NT2/D1 (cell line): ENCODE measurements around the gene ENKD1.

Experiments
- DNase-seq: peaks from one replicate; pipeline ENCODE4 v3.0.0-alpha.2; 2011; ENCODE audit warnings: low read depth, low spot score
- H3K27me3 ChIP-seq: 2 replicates; pipeline ENCODE4 v1.6.0; 2011; ENCODE audit warnings: mild to moderate bottlenecking; ENCODE audit not compliant: insufficient read length, insufficient read depth
- H3K36me3 ChIP-seq: 2 replicates; pipeline ENCODE4 v1.6.1; 2011; ENCODE audit warnings: mild to moderate bottlenecking, low read length, mixed read lengths; ENCODE audit not compliant: insufficient read depth, insufficient read length
- H3K4me1 ChIP-seq: 2 replicates; pipeline ENCODE4 v1.5.1; 2011; ENCODE audit not compliant: insufficient read depth, insufficient read length
- H3K4me3 ChIP-seq: 2 replicates; pipeline ENCODE4 v1.5.1; 2011; ENCODE audit warnings: low read depth; ENCODE audit not compliant: insufficient read length
- H3K9ac ChIP-seq: 2 replicates; pipeline ENCODE4 v1.6.0; 2011; ENCODE audit warnings: low read depth; ENCODE audit not compliant: insufficient read length
- H3K9me3 ChIP-seq: 2 replicates; pipeline ENCODE4 v1.5.1; 2011; ENCODE audit warnings: mild to moderate bottlenecking, low read length; ENCODE audit not compliant: insufficient read depth
- SUZ12 ChIP-seq: IDR thresholded peaks from 2 replicates; pipeline ENCODE4 v1.6.1; 2011; ENCODE audit not compliant: insufficient read length, insufficient read depth; ENCODE audit errors: extremely low read depth
- YY1 ChIP-seq: IDR thresholded peaks from 2 replicates; pipeline ENCODE4 v1.6.1; 2011; ENCODE audit not compliant: insufficient read length, insufficient read depth
- ZNF274 ChIP-seq: IDR thresholded peaks from 2 replicates; pipeline ENCODE4 v1.6.1; 2011; ENCODE audit warnings: mild to moderate bottlenecking, low read depth, low read length

ENKD1 gene

DNA sequence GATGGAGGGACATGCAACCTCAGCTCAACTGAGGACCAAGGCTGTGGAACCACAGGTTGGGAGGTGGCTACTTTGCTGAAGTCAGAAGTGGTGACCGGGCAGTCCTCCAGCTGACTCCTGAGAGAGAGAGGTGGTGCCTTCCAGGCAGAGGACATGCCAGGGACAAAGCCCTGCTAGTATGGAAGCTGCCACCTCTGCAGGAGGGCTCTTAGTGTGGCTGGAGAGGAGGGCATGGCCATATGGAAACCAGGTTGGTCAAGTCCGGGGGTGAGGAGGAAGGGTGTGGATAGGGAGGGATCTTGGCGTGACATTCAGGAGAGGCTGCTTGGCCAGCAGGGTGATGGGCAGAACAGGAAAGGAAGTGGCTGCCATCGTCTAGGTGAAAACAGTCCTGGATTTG, 5.8 kb upstream of the ENKD1 start:
- TF ChIP-seq SUZ12 = no peak
- no peak for TF ChIP-seq YY1
- TF ChIP-seq ZNF274 = no peak
- H3K9ac ChIP-seq = no peak overlapping the region
- no peaks in the 10 kb centered on the region for H3K27me3 ChIP-seq
- H3K4me3 ChIP-seq = no peak overlapping the region
- H3K36me3 ChIP-seq = peaks cover 15% of the 10 kb centered on the region
- peaks cover 8% of the 10 kb centered on the region for H3K4me1 ChIP-seq
- DNase-seq = no peak
- H3K9me3 ChIP-seq = no peaks in the 10 kb centered on the region

DNA sequence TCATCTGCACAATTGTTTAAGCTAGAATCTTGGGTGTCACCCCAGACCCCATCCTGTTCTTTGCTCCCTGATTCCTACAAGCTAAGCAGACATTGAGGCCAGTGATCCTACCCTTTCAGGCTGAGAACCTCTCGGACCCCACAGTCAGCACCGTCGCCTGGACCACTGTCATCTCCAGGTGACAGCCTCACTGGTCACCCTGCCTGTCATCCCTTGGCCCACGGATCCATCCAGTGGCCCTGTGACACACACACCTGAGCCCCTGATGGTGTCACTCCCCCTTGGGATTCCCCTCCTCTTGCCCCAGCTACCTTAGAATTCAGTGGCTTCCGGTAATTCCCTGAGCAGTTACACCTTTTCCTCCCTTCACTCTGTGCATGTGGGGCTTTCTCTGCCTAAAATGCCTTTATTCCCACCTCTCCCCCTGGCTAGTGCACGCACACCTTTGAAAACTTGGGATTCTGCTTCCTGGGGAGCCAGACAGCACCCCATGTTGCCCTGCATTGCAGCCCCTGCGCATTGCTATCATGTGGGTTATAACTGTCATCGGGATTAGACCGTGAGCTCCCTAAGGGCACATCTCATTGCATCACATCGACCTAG, 3.0 kb upstream of the ENKD1 start:
- Histone ChIP-seq H3K36me3 (peaks cover 8% of the 10 kb centered on the region), H3K9ac (peak overlapping the region; percentile 4), H3K27me3 (no peaks in the 10 kb centered on the region), H3K4me3 (no peak overlapping the region), H3K9me3 (no peaks in the 10 kb centered on the region), H3K4me1 (peaks cover 14% of the 10 kb centered on the region)
- no peak for TF ChIP-seq YY1
- TF ChIP-seq SUZ12 = no peak
- TF ChIP-seq ZNF274 = no peak
- no peak for DNase-seq

DNA sequence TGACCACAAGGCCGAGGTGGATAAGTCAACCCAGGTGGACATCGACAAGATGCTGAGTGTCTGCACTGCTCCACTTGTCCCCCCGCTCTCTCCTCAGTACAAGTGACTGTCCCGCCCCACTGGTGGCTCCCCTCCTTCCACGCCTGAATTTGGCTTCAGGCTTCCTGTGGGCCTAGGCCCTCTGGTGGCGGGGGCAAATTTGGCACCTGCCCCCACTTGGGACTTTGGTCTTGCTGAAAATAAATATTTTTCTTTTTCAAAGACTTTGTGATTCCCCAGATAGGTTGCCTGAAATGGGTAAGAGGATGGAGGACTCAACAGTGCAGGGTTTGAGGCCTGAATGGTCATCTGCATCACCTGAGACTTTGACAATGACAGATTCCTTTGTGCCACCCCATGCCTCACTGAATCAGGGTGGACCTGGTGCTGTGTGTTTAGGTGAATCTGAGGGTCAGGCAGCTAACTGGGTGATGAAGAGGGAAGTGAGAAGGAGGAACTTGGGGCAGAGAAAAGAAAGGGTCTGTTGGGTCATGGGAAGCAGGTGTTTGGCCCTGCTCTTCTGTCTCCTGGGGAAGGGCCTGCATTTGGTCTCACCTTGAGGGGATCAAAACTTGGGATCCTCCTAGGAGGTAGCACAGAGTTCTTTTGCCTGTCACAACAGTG, 2.1 kb upstream of the ENKD1 start:
- Histone ChIP-seq H3K4me1 (peaks cover 14% of the 10 kb centered on the region), H3K9ac (no peak overlapping the region), H3K4me3 (no peak overlapping the region), H3K36me3 (peaks cover 17% of the 10 kb centered on the region), H3K27me3 (no peaks in the 10 kb centered on the region), H3K9me3 (no peaks in the 10 kb centered on the region)
- no peak for DNase-seq
- TF ChIP-seq ZNF274 (no peak), SUZ12 (no peak), YY1 (no peak)

DNA sequence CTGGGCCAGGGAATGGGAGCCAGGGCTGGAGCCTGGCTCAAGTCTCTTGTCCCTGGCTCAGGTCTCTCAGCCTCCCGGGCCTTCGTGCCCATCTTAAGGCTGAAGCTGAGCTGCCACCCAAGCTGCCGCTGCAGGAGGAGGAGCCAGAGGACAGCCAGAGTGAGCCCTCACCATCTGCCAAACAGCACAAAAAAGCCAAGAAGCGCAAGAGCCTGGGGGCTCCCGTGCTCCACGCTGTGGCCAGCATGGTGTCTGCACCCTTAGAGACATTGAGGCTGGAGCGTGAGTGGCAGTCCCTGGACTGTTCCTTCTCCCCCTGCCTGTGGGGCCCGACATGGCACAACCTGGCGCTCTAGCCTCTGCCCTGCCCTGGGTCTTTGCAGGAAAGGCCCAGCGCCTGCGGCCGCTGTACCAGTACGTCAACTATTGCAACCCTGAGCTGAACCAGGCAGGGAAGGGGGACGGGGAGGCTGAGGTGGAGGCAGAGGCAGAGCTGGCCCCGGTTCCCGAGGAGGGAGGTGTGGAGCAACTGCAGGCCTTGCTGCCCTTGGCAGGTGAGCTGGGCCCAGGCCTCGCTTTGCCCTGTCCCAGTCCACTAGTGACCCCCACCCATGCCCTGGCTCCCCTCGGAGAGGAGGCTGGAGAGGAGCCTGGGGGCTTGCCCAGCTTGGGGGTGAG, 1.4 kb upstream of the ENKD1 start:
- no peak for DNase-seq
- peak overlapping the region; percentile 80 for H3K9ac ChIP-seq
- no peaks in the 10 kb centered on the region for H3K9me3 ChIP-seq
- TF ChIP-seq SUZ12 = no peak
- TF ChIP-seq YY1 = no peak
- no peak for TF ChIP-seq ZNF274
- H3K27me3 ChIP-seq = no peaks in the 10 kb centered on the region
- no peak overlapping the region for H3K4me3 ChIP-seq
- H3K4me1 ChIP-seq = peaks cover 17% of the 10 kb centered on the region
- H3K36me3 ChIP-seq = peaks cover 23% of the 10 kb centered on the region

DNA sequence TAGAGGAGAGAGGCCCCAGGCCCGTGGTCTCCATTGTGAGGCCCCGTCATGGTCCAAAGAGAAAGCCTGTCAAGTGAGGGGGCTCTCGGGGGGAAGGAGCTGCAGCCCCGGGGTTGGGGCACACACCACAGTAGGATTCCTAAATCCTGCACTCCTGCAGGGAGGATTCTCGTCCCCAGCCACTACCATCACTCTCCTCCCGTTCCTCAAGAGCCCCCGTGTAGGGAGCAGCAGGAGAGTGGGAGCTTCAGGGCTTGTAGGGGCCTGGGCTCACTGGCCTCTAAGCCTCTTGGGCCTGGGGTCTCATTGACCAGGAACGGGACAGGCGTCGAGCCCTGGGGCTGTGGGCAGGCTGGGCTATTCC, 885 bp upstream of the ENKD1 start:
- H3K9me3 ChIP-seq = no peaks in the 10 kb centered on the region
- peaks cover 3% of the 10 kb centered on the region for H3K27me3 ChIP-seq
- TF ChIP-seq SUZ12 = no peak
- no peak for TF ChIP-seq YY1
- TF ChIP-seq ZNF274 = no peak
- peaks cover 17% of the 10 kb centered on the region for H3K4me1 ChIP-seq
- peaks cover 29% of the 10 kb centered on the region for H3K36me3 ChIP-seq
- peak overlapping the region; percentile 80 for H3K9ac ChIP-seq
- peak overlapping the region; percentile 78 for H3K4me3 ChIP-seq
- no peak for DNase-seq

DNA sequence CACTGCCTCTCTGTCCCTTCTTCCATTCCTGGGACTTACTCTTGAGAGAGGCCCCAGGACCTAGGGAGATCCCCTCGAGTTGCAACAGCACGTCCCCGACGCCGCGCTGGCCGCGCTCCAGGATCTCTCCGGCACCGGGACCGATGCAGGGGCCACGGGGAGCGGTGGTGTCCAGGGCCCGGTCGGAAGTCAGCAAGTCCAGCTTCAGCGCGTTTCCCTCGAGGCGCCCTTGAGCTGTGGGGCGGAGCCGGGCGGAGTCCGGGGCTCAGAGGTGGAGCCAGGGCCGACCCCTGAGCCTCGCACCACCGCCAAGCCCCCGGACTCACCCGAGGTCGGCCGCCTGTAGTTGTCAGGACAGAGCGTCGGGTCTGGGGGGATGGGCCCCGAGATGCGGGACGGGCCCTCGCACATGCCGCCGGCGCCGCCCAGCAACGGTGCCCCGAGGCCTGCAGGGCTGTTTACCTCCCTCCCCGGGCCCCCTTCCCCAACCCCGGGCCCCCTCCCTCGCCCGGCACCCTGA, 458 bp downstream of the ENKD1 start:
- H3K36me3 ChIP-seq = peaks cover 32% of the 10 kb centered on the region
- no peaks in the 10 kb centered on the region for H3K9me3 ChIP-seq
- peaks cover 16% of the 10 kb centered on the region for H3K27me3 ChIP-seq
- peak overlapping the region; percentile 77 for H3K9ac ChIP-seq
- no peak for DNase-seq
- no peak for TF ChIP-seq YY1
- no peak for TF ChIP-seq SUZ12
- no peak for TF ChIP-seq ZNF274
- H3K4me3 ChIP-seq = peak overlapping the region; percentile 78
- peaks cover 23% of the 10 kb centered on the region for H3K4me1 ChIP-seq

DNA sequence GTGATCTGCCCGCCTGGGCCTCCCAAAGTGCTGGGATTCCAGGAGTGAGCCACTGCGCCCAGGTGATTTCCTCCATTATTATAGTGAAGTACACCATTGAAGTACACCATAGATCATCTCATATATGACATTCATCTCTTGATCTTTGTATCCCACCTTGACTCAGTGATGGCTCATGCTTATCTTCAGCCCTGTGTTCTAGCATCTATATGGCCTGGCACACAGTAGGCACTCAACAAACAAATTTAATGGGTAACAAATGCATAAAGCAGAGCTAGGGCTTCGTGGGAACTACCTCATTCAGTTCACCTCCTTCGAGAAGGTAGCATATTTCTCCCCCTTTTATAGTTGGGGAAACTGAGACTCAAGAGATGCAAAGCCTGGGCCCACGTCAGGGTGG, 952 bp downstream of the ENKD1 start:
- DNase-seq = no peak
- Histone ChIP-seq H3K36me3 (peaks cover 32% of the 10 kb centered on the region), H3K4me1 (peaks cover 26% of the 10 kb centered on the region), H3K9ac (peak overlapping the region; percentile 77), H3K27me3 (peaks cover 18% of the 10 kb centered on the region), H3K9me3 (no peaks in the 10 kb centered on the region), H3K4me3 (peak overlapping the region; percentile 78)
- no peak for TF ChIP-seq ZNF274
- TF ChIP-seq SUZ12 = no peak
- no peak for TF ChIP-seq YY1
